NOMO-1 treated with DMSO at 0.1 percent for 48 hours (cell line): ENCODE results near the gene EFNA2.

ENCODE experiments used
- DNase-seq: peaks from one replicate; lab custom pipeline; 2025; ENCODE audit not compliant: unreplicated experiment; lab: John Stamatoyannopoulos, UW

Gene EFNA2

GRCh38 chr19:1248786-1249297 is 36.8 kb upstream of the EFNA2 start:
- peak; percentile 70 for DNase-seq

GRCh38 chr19:1249298-1249989 is 36.2 kb upstream of the EFNA2 start:
- DNase-seq: peak; percentile 90

GRCh38 chr19:1249990-1250436 is 35.7 kb upstream of the EFNA2 start:
- DNase-seq: no peak

DNA sequence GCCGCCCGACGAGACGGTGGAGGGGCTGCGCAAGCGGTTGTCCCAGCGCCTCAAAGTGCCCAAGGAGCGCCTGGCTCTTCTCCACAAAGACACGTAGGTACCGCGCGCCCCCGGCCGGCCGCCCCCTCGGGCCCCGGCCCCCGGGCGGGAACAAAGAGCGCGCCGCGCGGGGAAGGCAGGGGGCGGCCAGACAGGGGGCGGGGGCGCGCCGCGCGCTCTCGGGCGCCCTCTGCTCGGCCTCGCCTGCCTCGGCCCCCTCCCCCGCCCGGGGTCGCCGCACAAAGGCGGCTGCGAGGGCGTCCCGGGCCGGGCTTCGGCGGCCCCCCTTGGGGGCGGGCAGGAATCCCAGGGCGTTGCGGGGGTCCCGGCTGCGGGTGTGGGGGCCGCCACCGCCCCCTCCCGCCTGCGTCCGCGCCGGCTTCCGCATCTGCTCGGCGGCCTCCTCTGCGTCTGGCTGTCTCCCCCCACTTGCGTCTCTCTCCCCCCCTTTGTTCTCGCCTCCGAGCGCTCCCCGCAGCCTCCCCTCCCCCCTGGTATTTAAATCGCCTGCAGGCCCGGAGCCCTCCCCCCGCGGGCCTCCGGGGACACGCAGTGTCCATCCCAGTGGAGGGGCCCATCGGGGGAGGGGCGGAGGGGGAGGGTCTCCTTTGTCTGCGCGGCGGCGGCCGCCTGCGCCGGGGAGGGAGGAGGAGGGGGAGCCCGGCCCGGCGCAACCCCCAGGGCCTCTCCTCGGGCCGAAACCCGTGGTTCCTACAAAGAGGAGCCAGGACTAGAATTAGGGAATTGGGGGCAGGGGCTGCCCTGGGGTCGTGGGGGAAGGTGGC is 35.0 kb upstream of the EFNA2 start:
- peak; percentile 59 for DNase-seq

DNA sequence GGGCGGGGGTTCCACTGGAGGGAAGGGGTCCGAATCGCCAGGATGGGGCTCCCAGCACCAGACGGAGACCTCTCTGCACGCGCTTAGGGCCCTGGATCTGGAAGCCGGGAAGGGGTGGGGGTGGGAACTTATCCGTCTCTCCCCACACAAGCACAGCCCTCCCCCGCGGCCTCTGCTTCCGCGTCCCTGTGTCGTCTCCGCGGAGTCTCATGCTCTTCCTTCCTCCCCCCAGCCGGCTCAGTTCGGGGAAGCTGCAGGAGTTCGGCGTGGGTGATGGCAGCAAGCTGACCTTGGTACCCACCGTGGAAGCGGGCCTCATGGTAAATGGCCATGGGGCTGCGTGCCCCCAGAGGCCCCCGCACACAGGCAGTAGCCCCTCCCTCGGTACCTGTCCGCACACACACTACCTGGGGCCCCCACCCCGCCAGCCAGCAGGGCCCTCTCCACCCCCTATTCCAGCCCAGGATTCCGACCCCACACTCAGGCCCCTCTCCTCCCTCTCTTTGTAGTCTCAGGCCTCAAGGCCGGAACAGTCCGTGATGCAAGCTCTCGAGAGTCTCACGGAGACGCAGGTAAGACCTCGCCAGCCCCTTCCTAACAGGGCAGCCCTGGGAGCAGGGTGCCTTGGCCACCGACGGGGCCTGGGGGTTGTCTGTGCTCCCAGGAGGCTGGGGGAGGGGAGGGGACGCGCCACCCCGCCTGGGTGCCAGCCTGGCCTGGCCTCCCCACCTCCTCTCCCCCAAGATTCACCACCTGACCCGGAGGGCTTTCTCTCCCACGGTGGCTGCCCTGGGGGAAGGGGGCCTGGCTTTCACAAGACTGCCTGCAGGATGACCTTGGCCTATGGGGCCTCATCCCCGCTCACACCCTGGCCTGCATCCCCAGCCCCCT is 34.1 kb upstream of the EFNA2 start:
- DNase-seq: peak; percentile 72

- peak; percentile 91 for DNase-seq
Observed at GRCh38 chr19:1252221-1252820, 33.4 kb upstream of the EFNA2 start.

- peak; percentile 96 for DNase-seq
Observed at GRCh38 chr19:1252821-1253513, 32.7 kb upstream of the EFNA2 start.

- DNase-seq: no peak
Observed at GRCh38 chr19:1253514-1254080, 32.1 kb upstream of the EFNA2 start.

DNA sequence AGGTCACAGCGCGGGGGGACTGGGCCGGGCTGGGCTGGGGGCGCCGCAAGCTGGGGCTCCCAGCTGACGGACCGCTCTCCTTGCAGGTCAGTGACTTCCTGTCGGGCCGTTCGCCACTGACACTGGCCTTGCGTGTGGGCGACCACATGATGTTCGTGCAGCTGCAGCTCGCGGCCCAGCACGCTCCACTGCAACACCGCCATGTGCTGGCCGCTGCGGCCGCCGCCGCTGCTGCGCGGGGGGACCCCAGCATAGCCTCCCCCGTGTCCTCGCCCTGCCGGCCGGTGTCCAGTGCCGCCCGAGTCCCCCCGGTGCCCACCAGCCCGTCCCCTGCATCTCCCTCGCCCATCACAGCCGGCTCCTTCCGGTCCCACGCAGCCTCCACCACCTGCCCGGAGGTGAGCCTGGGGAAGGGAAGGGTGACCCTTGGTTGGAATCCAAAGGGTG is 31.6 kb upstream of the EFNA2 start:
- DNase-seq: no peak

DNA sequence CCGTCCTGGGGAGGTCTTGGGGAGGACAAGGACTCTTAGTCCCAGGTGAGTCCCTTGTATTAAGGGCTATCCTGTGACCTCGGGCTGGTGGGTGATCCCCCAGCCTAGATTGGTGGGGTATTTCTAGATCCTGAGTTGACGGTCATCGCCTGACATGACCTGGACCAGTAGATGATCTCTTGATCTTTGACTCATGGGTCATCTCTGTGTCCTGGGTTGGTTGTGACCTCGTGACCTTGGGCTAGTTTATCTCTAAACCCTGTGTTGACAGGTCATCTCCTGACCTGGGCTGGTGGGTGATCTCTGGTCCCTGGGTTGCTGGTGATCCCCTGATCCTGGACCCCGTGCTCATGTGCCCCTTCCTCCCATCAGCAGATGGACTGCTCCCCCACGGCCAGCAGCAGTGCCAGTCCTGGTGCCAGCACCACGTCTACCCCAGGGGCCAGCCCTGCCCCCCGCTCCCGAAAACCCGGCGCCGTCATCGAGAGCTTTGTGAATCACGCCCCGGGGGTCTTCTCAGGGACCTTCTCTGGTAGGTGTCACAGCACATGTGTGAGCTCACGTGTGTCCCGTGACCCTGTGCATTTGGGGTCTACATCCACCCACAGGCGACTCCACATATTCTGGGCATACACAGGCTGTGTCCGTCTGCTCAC is 31.0 kb upstream of the EFNA2 start:
- no peak for DNase-seq

DNA sequence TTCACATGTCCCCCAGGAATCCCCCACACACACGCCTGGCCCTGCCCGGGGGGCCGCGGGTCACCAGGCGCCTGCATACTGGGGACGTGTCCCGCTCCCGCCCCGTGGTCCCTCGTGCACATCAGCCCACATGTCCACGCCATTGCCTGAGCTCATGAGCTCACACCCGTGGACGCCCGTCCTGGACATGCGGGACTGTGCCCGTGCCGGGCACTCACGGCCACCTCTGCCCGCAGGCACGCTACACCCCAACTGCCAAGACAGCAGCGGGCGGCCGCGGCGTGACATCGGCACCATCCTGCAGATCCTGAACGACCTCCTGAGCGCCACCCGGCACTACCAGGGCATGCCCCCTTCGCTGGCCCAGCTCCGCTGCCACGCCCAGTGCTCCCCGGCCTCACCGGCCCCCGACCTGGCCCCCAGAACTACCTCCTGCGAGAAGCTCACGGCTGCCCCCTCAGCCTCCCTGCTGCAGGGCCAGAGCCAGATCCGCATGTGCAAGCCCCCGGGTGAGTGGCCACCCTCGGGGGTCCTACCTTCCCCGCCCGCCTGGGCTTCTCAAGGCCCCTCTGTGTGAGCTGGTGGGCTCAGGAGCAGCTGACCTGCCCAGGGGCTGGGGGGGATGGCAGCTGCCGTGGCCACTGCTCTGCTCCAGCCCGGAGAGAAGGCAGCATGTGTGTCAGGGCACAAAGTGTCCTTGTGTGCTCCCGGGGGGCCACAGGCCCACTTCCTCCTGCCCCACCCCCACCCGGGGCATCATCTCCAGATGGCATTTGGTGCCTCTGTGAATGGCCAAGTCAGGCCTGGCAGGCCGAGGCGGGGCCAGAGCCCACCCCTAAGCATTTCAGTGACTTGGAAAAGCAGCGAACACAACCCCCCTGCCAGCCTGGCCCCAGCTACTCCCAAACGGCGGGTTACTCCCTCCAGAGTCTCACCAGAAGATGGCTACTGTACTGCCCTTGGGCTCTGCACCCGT is 30.2 kb upstream of the EFNA2 start:
- DNase-seq: no peak

DNA sequence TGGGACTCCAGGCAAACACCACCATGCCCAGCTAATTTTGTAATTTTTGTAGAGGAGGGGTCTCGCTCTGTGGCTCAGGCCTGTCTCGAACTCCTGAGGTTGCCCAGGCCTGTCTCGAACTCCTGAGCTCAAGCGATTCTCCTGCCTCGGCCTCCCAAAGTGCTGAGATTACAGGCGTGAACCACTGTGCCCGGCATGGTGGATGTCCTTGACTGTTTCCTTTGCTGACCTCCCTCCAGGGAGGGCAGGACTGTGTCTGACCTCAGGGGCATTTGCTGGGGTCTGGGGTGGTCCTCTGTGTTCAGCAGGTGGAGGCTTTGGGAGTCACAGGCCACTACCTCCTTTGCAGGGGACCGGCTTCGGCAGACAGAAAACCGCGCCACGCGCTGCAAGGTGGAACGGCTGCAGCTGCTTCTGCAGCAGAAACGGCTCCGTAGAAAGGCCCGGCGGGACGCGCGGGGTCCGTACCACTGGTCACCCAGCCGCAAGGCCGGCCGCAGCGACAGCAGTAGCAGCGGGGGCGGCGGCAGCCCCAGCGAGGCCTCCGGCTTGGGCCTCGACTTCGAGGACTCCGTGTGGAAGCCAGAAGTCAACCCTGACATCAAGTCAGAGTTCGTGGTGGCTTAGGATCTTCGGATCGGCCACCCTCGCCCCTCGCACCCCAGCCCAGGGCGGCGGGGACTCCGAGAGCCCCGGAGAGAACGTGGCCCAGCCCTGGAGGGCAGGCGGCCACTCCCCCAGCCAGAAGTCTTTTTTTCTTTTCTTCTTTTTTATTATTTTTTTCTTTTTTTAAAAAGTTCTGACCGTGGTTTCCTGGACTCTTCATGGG is 28.8 kb upstream of the EFNA2 start:
- no peak for DNase-seq

GRCh38 chr19:1257475-1258162 is 28.1 kb upstream of the EFNA2 start:
- DNase-seq: no peak

DNA sequence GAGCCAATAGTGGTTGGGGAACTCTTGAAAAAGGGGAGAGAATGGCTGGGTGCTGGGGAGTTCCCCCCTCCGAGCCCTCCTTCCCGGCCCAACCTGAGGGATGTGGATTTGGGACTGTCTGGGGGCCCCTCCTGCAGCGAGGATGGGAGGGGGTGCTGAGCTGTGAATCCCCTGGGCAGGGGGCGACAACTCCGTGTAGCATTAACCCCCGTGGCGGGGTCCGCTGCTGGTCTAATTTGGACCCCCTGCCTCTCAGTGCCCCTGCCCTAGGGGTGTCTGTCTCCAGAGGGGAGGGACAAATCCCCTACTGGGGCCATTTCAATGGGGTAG is 27.5 kb upstream of the EFNA2 start:
- no peak for DNase-seq

- peak; percentile 51 for DNase-seq
Observed at GRCh38 chr19:1258707-1259205, 26.9 kb upstream of the EFNA2 start.

DNA sequence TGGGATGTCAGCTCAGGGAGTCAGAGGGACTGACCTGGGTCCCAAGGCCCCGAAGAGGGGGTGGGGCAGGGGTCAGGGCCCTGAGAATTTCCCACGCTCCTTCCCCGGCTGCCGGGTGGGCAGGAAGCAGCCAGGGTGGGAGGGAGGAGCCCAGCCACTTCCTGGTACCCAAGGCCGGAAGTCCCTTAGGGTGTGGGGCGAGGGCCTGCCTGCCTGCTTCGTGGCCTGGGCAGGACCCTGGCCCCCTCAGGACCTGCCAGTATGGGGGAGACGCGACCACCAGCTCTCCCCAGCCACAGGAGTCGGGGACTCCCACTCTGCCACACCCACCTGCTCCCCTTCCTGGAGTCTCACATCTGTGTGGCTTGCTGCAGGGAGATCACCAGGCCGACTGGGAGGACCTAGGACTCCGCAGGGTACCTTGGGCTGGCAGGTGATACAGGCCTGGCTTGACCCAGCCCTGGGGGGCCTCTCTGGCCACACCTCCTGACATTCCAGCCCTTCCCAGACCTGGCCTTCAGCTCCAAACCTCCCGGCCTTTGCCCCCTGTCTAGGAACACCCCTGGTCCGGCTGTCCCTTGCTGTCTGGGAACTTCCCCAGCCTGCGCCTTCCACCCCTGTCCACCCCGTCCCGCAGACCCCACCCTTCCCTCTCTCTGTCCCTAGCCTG is 26.3 kb upstream of the EFNA2 start:
- DNase-seq: peak; percentile 51
